Endothelial cell of umbilical vein (primary cell): ENCODE measurements around the gene KRT32. TPM values are rescaled to one million over a fixed set of nuclear protein-coding genes. Genes with fewer than 3 reads are reported as not detected.

Source experiments
- BruUV-seq: library from RNA; stranded (reverse); fragments of 400-500 nt; replicated peaks from 2 replicates; lab custom pipeline; 2021; lab: Mats Ljungman, UMichigan
- CTCF ChIA-PET: fragments of 300-600, 350-600 bp; sonication (Branson Sonifier 250); formaldehyde crosslinking; loops from one replicate; lab custom pipeline; 2021; ENCODE audit warnings: antibody characterized with exemption, inconsistent platforms; lab: Charles Lee
- POLR2A ChIA-PET: fragments of 300-600, 350-600 bp; sonication (Branson Sonifier 250); formaldehyde crosslinking; loops from one replicate; lab custom pipeline; 2021; ENCODE audit warnings: antibody characterized with exemption, inconsistent platforms; lab: Charles Lee
- DNase-seq: peaks from one replicate; pipeline ENCODE4 v3.0.0-alpha.2; 2011; ENCODE audit warnings: low read depth, low spot score
- FAIRE-seq: peaks from 2 replicates; lab custom pipeline; 2011; peaks lifted over from hg19 to GRCh38; lab: Jason Lieb, UNC
- H2AFZ ChIP-seq: 2 replicates; pipeline ENCODE4 v1.6.0; 2012; ENCODE audit warnings: low read depth, low read length, control low read depth, inconsistent platforms
- H3K27ac ChIP-seq: 2 replicates; pipeline ENCODE4 v1.5.1; 2011; ENCODE audit warnings: low read depth, mild to moderate bottlenecking, control low read depth, low read length, moderate library complexity; ENCODE audit not compliant: insufficient read depth
- H3K27me3 ChIP-seq, 2 experiments: 2 replicates each; pipeline versions ENCODE4 v1.6.0 to v1.6.1; 2011; ENCODE audit warnings: low read length in 2 of 2, mixed read lengths in 1 of 2; ENCODE audit not compliant: control insufficient read depth in 2 of 2, insufficient read depth in 2 of 2
- H3K36me3 ChIP-seq, 2 experiments: 2 replicates in 1 of 2; 3 replicates in 1 of 2; pipeline ENCODE4 v1.5.1; 2011; ENCODE audit warnings: low read length in 2 of 2, mild to moderate bottlenecking in 1 of 2, moderate library complexity in 1 of 2; ENCODE audit not compliant: control insufficient read depth in 2 of 2, insufficient read depth in 2 of 2; ENCODE audit errors: extremely low read depth in 1 of 2
- H3K4me1 ChIP-seq: 3 replicates; pipeline ENCODE4 v1.5.1; 2011; ENCODE audit warnings: mild to moderate bottlenecking, low read length; ENCODE audit not compliant: control insufficient read depth, insufficient read depth; ENCODE audit errors: extremely low read depth
- H3K4me2 ChIP-seq: 2 replicates; pipeline ENCODE4 v1.6.1; 2011; ENCODE audit warnings: low read length, control low read depth, mixed read lengths; ENCODE audit not compliant: insufficient read depth
- H3K4me3 ChIP-seq, 3 experiments: fragments of 200-600 bp in 1 of 3; sonication (generic), shearing (Covaris generic) in 1 of 3; replicated peaks in 1 of 3; 2 replicates each; pipeline ENCODE4 v1.5.1; 2011 to 2016; ENCODE audit warnings: control low read depth in 3 of 3, low read length in 3 of 3, mild to moderate bottlenecking in 2 of 3, inconsistent platforms in 1 of 3, low read depth in 1 of 3, moderate library complexity in 1 of 3; ENCODE audit not compliant: insufficient read depth in 1 of 3
- H3K79me2 ChIP-seq: 2 replicates; pipeline ENCODE4 v1.6.0; 2012; ENCODE audit warnings: low read length, inconsistent platforms; ENCODE audit not compliant: control insufficient read depth, insufficient read depth
- H3K9ac ChIP-seq: replicated peaks from 2 replicates; pipeline ENCODE3; 2011; ENCODE audit warnings: low read length, control low read depth; ENCODE audit not compliant: insufficient read depth; ENCODE audit errors: extremely low read depth
- H3K9me1 ChIP-seq: replicated peaks from 3 replicates; pipeline ENCODE4 v1.6.0; 2011; ENCODE audit warnings: mild to moderate bottlenecking, low read length; ENCODE audit not compliant: control insufficient read depth, insufficient read depth; ENCODE audit errors: extremely low read depth
- H3K9me3 ChIP-seq: replicated peaks from 2 replicates; pipeline ENCODE4 v1.5.1; 2012; ENCODE audit warnings: low read length, inconsistent platforms; ENCODE audit not compliant: control insufficient read depth, insufficient read depth
- H4K20me1 ChIP-seq: replicated peaks from 2 replicates; pipeline ENCODE3; 2011; ENCODE audit warnings: mild to moderate bottlenecking, low read length; ENCODE audit not compliant: control insufficient read depth, insufficient read depth; ENCODE audit errors: extremely low read depth
- CTCF ChIP-seq, 2 donors: IDR thresholded peaks; 1 replicate in 1 of 2; 2 replicates in 1 of 2; pipeline ENCODE4 v1.5.1; 2011; ENCODE audit warnings: low read length in 2 of 2, mild to moderate bottlenecking in 2 of 2, moderate library complexity in 2 of 2, control low read depth in 1 of 2, inconsistent platforms in 1 of 2, low read depth in 1 of 2; ENCODE audit not compliant: insufficient read depth in 1 of 2; ENCODE audit errors: extremely low read depth in 1 of 2
- EZH2 ChIP-seq: IDR thresholded peaks from 2 replicates; pipeline ENCODE4 v1.6.1; 2012; ENCODE audit warnings: borderline replicate concordance, low read depth, mild to moderate bottlenecking, moderate library complexity, low read length, inconsistent platforms; ENCODE audit not compliant: severe bottlenecking
- FOS ChIP-seq: IDR thresholded peaks from 2 replicates; pipeline ENCODE4 v1.6.1; 2011; ENCODE audit warnings: mild to moderate bottlenecking, low read length, moderate library complexity, borderline replicate concordance; ENCODE audit not compliant: insufficient read depth
- GATA2 ChIP-seq: IDR thresholded peaks from 2 replicates; pipeline ENCODE4 v1.7.0; 2011; ENCODE audit warnings: low read depth, mild to moderate bottlenecking, moderate library complexity, mixed read lengths, low read length; ENCODE audit not compliant: insufficient read length, insufficient read depth
- MAX ChIP-seq: IDR thresholded peaks from 2 replicates; pipeline ENCODE4 v1.6.1; 2011; ENCODE audit not compliant: insufficient read depth, insufficient read length
- MYC ChIP-seq: IDR thresholded peaks from one replicate; pipeline ENCODE4 v1.6.1; 2011; ENCODE audit warnings: mild to moderate bottlenecking, low read depth, low read length
- POLR2A ChIP-seq: IDR thresholded peaks from 2 replicates; pipeline ENCODE4 v1.6.1; 2012; ENCODE audit warnings: low read depth, mild to moderate bottlenecking, control low read depth, low read length
- POLR2AphosphoS5 ChIP-seq: IDR thresholded peaks from 2 replicates; pipeline ENCODE4 v1.6.1; 2012; ENCODE audit warnings: low read depth, mild to moderate bottlenecking, control low read depth, low read length, moderate library complexity; ENCODE audit not compliant: insufficient read depth
- dilution Hi-C: fragments of 300-500 bp; cut with MboI; formaldehyde crosslinking; loops from one replicate; pipeline ENCODE4 v1.15.0; 2019; ENCODE audit warnings: low sequenced_read_pairs; ENCODE audit not compliant: extremely low pct_ligation_motif_present
- intact Hi-C: fragments of 100-400 bp; cut with micrococcal nuclease; formaldehyde crosslinking; loops from one replicate; pipeline ENCODE4 v1.10.0; 2022
- polyA plus RNA-seq, 4 experiments: library from polyadenylated mRNA; depleted of rRNA in 3 of 4; stranded (reverse) in 3 of 4; unstranded in 1 of 4; fragments of >200 nt; gene quantifications; 2 replicates each; pipeline versions ENCODE4 v1.2.1 to v1.2.3, GENCODE V29; 2011 to 2012; ENCODE audit warnings: missing spikeins in 1 of 4
- total RNA-seq: library from RNA; stranded (reverse); gene quantifications from 2 replicates; pipeline ENCODE4 v1.2.3, GENCODE V29; 2021

Gene KRT32
- total and polyA plus RNA-seq, 2 donors (not counting 3 experiments of a cell fraction or from before 2014, with no cell fraction given) = not detected

- TF ChIP-seq POLR2AphosphoS5 = no peak
- no peak for TF ChIP-seq POLR2A
- no peak for TF ChIP-seq MYC
- TF ChIP-seq MAX = no peak
- TF ChIP-seq CTCF (IDR thresholded peaks at IDR 0.05; ENCODE audit: extremely low read depth in 1 of 2, insufficient read depth in 1 of 2, low read depth in 1 of 2, low read length in 2 of 2) = no peak
- TF ChIP-seq EZH2 = no peak
- no peak for TF ChIP-seq FOS
- TF ChIP-seq GATA2 = no peak
- POLR2A ChIA-PET = no interaction called here
- H3K4me1 ChIP-seq = no peaks in the 10 kb centered on the region
- CTCF ChIA-PET = interaction anchor here (0.7 to 22.3 kb wide), 5 partner anchors 15 to 180 kb away, joined by 3 to 350 read pairs (median 7); no protein-coding TSS in a partner anchor
- no peaks in the 10 kb centered on the region for H3K9me1 ChIP-seq
- no peaks in the 10 kb centered on the region for H4K20me1 ChIP-seq
- H2AFZ ChIP-seq = no peak overlapping the region
- H3K4me2 ChIP-seq = no peak overlapping the region
- BruUV-seq = no TSS peak
- no peaks in the 10 kb centered on the region for H3K27me3 ChIP-seq
- H3K9me3 ChIP-seq = no peaks in the 10 kb centered on the region
- intact Hi-C loops (no loop called here), dilution Hi-C loops (no loop called here)
- H3K79me2 ChIP-seq = no peaks in the 10 kb centered on the region
- no peak overlapping the region for H3K4me3 ChIP-seq
- DNase-seq = no peak
- no peak for FAIRE-seq
- H3K9ac ChIP-seq = no peak overlapping the region
- no peaks in the 10 kb centered on the region for H3K36me3 ChIP-seq
- H3K27ac ChIP-seq = no peak overlapping the region
These were observed 18.0 kb upstream of the KRT32 start for GRCh38 chr17:41484920-41485904.
